ENCODE measurements around the gene LAMTOR4.
"Not testable (repeated sequence)": the region's sequence is repeated elsewhere in the genome, so short reads cannot be mapped to it uniquely, and the experiment has no call there.

LAMTOR4 gene

GRCh38 chr7:100173806-100174495 lies 25.2 kb downstream of the LAMTOR4 start:
- DNase-seq, result no peak

DNA sequence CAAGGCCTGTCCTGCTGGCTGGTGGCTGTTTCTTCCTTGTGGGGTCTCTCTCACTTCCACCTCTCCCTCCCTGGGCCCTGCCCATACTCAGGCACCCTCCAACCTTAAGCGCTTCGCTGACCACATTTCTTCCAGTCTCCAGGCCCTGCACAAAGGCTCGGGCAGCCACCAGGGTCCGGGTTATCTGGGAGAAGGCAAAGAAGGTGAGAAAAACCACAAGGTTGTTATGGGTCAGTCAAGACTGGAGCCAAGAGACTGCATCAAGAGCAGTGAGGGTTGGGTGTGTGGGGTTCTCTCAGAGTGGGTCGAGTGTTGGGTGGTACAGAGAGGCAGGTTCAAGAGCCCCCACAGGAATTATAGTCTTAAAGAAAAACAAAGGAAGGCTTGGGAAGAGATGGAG lies 25.9 kb downstream of the LAMTOR4 start:
- no peak for DNase-seq

GRCh38 chr7:100175296-100175935 lies 26.7 kb downstream of the LAMTOR4 start:
- DNase-seq, result no peak

- DNase-seq, result no peak
Measured at GRCh38 chr7:100176096-100177044, 27.7 kb downstream of the LAMTOR4 start.

GRCh38 chr7:100177045-100178001 lies 28.6 kb downstream of the LAMTOR4 start, which contains the start of the genes GPC2 and STAG3:
GPC2 (minus strand) TSS chr7:100177381; CDS start chr7:100177199, 182 bp downstream.
STAG3 (plus strand) TSS chr7:100177918; CDS start chr7:100180557, 2,639 bp downstream.
- DNase-seq, result peak; percentile 99

DNA sequence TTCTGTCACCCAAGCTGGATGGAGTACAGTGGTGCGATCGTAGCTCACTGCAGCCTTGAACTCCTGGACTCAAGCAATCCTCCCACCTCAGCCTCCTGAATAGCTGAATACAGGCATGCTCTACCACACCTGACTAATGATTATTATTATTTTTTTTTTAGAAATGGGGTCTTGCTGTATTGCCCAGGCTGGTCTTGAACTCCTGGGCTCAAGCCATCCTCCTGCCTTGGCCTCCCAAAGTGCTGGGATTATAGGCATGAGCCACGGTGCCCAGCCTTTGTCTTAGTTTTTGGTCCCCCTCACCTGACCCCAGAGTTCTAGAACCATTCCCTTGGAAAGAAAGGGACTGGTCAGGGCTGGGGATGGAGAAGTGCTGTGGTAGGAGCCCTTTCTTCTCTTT lies 31.4 kb downstream of the LAMTOR4 start:
- DNase-seq, result not testable (repeated sequence)

DNA sequence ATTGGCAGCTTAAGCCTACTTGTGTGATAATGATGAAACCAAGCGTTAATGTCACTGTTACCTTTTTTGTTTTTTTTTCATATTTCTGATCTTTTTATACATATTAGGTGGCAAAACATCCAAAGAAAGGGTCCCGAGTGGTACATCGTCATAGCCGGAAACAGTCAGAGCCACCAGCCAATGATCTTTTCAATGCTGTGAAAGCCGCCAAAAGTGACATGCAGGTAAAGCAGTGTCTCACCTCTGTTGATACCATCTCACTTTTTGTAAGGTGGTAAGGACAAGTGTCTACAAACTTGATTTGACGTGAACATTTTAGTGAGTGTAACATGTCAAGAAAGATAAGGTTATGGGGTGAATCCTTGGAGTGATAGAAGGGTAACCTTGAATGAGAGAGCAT lies 33.9 kb downstream of the LAMTOR4 start:
- not testable (repeated sequence) for DNase-seq

GRCh38 chr7:100183090-100183489 lies 34.4 kb downstream of the LAMTOR4 start:
- DNase-seq, result not testable (repeated sequence)

GRCh38 chr7:100185726-100186125 lies 37.0 kb downstream of the LAMTOR4 start:
- no peak for DNase-seq

- DNase-seq, result no peak
Measured at GRCh38 chr7:100189061-100189460, 40.3 kb downstream of the LAMTOR4 start.

DNA sequence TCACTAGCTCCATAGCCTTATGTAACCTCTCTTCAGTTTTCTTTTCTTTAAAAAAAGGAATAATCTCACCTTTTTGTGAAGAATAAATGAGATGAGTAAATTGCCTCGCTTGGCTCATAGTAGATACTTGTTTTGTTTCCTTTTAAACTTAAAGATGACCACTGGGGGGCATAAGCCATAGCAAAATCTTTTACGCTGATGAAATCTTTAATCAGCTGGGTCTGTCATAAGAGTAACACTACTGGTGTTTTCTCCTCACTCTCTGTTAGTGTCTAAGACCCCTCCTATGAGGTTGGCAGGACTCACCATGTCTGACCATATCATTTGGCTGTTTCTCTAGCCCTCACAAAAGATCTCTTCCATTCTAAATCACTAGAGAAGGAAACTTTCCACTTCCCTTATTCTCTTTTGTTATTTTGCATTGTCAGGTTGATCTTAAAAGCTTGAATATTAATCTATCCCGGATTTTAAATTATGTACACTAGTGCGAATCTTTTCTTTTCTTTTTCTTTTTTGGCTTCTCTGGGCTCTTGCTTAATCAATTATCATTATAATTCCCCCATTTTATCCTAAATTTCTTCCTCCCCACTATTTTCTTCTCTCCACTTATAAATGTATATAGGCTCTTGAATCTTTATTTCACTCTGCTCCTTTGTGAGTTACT lies 41.5 kb downstream of the LAMTOR4 start:
- no peak for DNase-seq

DNA sequence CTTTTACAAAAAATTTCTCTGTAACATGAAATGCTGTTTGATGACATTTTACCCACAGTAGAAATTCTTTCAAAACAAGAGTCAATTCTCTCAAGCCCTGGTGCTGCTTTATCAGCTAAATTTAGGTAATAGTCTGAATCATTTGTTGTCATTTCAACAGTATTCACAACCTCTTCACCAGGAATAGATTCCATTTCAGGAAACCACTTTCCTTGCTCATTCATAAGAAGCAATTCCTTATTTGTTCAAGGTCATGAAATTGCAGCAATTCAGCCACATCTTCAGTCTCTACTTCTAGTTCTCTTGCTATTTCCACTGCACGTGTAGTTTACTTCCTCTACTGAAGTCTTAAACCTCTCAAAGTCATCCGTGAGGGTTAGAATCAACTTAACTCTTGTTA lies 43.1 kb downstream of the LAMTOR4 start:
- no peak for DNase-seq

DNA sequence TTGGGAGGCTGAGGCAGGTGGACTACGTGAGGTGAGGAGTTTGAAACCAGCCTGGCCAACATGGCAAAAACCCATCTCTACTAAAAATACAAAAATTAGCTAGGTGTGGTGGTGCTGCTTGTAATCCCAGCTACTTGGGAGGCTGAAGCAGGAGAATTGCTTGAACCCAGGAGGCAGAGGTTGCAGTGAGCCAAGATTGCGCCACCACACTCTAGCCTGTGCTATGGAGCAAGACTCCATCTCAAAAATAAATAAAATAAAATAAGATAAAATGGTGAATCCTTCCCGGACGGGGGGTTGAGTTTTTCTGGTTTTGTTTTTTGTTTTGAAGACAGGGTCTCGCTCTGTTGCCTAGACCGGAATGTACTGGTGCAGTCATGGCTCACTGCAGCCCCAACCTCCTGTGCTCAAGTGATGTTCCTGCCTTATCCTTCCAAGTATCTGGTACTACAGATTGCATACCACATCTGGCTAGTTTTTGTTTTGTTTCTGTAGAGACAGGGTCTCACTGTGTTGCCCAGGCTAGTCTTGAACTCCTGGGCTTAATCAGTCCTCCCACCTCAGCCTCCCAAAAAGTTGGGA lies 43.7 kb downstream of the LAMTOR4 start:
- not testable (repeated sequence) for DNase-seq

DNA sequence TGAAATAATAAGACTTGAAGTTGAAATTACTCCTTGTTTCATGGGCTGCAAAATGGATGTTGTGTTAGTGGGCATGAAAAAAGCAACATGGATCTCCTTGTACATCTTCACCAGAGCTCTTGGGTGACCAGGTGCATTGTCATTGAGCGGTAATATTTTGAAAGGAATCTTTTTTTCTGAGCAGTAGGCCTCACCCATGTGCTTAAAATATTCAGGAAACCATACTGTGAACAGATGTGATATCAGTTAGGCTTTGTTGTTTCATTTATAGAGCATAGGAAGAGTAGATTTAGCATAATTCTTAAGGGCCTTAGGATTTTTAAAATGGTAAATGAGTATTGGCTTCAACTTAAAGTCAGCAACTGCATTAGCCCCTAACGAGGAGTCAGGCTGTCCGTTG lies 44.3 kb downstream of the LAMTOR4 start:
- DNase-seq, result no peak

DNA sequence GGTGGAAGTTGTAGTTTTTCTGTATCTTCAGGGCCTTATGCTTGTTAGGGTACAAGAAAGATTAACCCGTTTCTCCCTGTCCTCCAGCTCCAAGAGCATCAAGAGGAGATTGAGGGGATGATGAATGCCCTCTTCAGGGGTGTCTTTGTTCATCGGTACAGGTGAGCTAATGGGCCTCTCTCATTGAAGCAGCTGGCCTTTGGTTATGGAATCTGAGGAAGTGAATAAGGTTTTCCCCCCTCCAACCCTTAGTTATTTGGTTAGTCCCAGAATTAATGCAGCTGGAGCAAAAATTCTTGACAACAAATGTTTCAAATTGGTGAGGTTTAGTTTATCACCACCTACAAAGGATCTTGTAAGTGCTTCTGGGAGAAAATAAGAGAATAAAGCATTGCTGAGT lies 46.5 kb downstream of the LAMTOR4 start:
- no peak for DNase-seq

DNA sequence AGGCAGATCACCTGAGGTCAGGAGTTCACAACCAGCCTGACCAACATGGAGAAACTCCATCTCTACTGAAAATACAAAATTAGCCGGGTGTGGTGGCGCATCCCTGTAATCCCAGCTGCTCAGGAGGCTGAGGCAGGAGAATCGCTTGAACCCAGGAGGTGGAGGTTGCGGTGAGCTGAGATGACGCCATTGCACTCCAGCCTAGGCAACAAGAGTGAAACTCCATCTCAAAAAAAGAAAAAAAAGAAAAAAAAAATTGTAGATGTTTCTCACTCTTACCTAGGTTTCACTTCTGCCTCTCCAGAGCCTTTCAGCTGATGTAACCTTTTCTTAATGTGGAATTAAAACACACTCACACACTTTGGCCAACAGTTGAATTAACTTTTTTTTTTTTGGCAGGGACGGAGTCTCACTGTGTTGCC lies 47.2 kb downstream of the LAMTOR4 start:
- not testable (repeated sequence) for DNase-seq

- no peak for DNase-seq
Measured at GRCh38 chr7:100198266-100198665, 49.5 kb downstream of the LAMTOR4 start.

- DNase-seq, result no peak
Measured at GRCh38 chr7:100200693-100201092, 52.0 kb downstream of the LAMTOR4 start.
